Esophagus squamous epithelium (tissue), 4 donors: ENCODE data around the gene HDAC8.

ENCODE experiments used
- POLR2A ChIP-seq, 4 donors: fragments of 450-650 bp; IDR thresholded peaks; one replicate each; pipeline ENCODE4 v1.6.1; 2017; ENCODE audit warnings: antibody characterized with exemption in 4 of 4, mild to moderate bottlenecking in 4 of 4, moderate library complexity in 3 of 4
- TF ChIP-seq, protein P1 (sequence below), 6 experiments: fragments of 450-650 bp in 4 of 6; fragments of 200-600 bp in 2 of 6; sonication (generic) in 2 of 6; IDR thresholded peaks; one replicate each; pipeline ENCODE4 v1.5.1; 2016 to 2019; ENCODE audit warnings: antibody characterized with exemption in 6 of 6, mild to moderate bottlenecking in 4 of 6, moderate library complexity in 4 of 6

DNA sequence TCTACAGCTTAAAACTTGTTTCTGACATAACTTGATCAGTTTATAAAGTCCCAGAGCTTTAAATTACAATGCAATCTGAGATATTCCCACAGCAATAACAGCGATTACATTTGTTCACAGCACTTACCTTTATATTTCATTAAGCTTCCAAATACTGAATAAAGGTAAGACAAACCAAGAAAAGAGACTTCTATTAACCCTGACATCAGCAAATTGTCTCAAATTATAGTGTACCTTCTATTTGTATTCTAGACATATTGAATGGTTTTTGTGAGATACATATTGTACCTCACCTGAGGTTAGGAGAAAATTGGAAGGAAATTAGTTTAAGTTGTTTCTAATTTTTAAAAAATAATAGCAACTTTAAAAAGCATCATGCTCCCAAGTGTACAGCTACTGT, 111.9 kb downstream of the HDAC8 start:
- TF ChIP-seq, protein P1, sequence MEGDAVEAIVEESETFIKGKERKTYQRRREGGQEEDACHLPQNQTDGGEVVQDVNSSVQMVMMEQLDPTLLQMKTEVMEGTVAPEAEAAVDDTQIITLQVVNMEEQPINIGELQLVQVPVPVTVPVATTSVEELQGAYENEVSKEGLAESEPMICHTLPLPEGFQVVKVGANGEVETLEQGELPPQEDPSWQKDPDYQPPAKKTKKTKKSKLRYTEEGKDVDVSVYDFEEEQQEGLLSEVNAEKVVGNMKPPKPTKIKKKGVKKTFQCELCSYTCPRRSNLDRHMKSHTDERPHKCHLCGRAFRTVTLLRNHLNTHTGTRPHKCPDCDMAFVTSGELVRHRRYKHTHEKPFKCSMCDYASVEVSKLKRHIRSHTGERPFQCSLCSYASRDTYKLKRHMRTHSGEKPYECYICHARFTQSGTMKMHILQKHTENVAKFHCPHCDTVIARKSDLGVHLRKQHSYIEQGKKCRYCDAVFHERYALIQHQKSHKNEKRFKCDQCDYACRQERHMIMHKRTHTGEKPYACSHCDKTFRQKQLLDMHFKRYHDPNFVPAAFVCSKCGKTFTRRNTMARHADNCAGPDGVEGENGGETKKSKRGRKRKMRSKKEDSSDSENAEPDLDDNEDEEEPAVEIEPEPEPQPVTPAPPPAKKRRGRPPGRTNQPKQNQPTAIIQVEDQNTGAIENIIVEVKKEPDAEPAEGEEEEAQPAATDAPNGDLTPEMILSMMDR (IDR thresholded peaks at IDR 0.05) = no peak
- TF ChIP-seq POLR2A (IDR thresholded peaks at IDR 0.05) = no peak
